K562 (cell line): ENCODE measurements around the gene KNCN.
A peak's percentile ranks its signal among the peaks of the same experiment; 100 is the strongest.

Experiments
- BRF2 ChIP-seq: IDR thresholded peaks from 3 replicates; pipeline ENCODE4 v1.6.1; 2011; ENCODE audit warnings: borderline replicate concordance, mild to moderate bottlenecking; ENCODE audit not compliant: insufficient read length, insufficient read depth
- CTCF ChIP-seq, 3 experiments: IDR thresholded peaks in 2 of 3; conservative IDR thresholded peaks in 1 of 3; 2 replicates each; pipeline ENCODE4 v1.5.1; 2011 to 2012; ENCODE audit warnings: low read length in 3 of 3, mild to moderate bottlenecking in 3 of 3, control low read depth in 2 of 3, improper control_type of control experiment in 1 of 3, inconsistent platforms in 1 of 3, low read depth in 1 of 3, mixed read lengths in 1 of 3, moderate library complexity in 1 of 3; ENCODE audit not compliant: insufficient read depth in 2 of 3
- HNRNPH1 ChIP-seq: fragments of 200-400 bp; formaldehyde crosslinking; optimal IDR thresholded peaks from 2 replicates; pipeline ENCODE3; 2017; ENCODE audit warnings: low read depth, mild to moderate bottlenecking, low read length, moderate library complexity
- MXI1 ChIP-seq: IDR thresholded peaks from 2 replicates; pipeline ENCODE4 v1.6.1; 2011; ENCODE audit warnings: low read depth, mild to moderate bottlenecking, improper control_type of control experiment, low read length
- NR3C1 ChIP-seq: sonication (generic); formaldehyde crosslinking; IDR thresholded peaks from 2 replicates; pipeline ENCODE4 v1.8.1; 2022; ENCODE audit warnings: missing genetic modification reagents
- PML ChIP-seq: IDR thresholded peaks from 2 replicates; pipeline ENCODE4 v1.6.1; 2012; ENCODE audit warnings: low read length, inconsistent platforms
- TCF7L2 ChIP-seq: fragments of 150-350 bp; IDR thresholded peaks from 2 replicates; pipeline ENCODE4 v1.6.1; 2016; ENCODE audit warnings: low read depth, mild to moderate bottlenecking, low read length, moderate library complexity
- ZNF655 ChIP-seq: fragments of 250-450 bp; sonication (Bioruptor Pico); IDR thresholded peaks from 2 replicates; pipeline ENCODE4 v1.5.0; 2021

GRCh38 chr1:46544561-46545240 lies 6.7 kb downstream of the KNCN start:
- TF ChIP-seq MXI1 (no peak), TCF7L2 (no peak), NR3C1 (CRISPR knock-in tag) (no peak), BRF2 (no peak), PML (peak; percentile 88), CTCF (IDR thresholded peaks at IDR 0.05 in 2 of 3, conservative IDR thresholded peaks at IDR 0.05 in 1 of 3; ENCODE audit: insufficient read depth in 2 of 3, low read depth in 1 of 3, low read length in 3 of 3) (no peak), HNRNPH1 (no peak), ZNF655 (CRISPR knock-in tag) (no peak)
